MCF 10A (cell line): ENCODE measurements around the gene NUP160. TPM values are rescaled to one million over a fixed set of nuclear protein-coding genes. Genes with fewer than 3 reads are reported as not detected.
"Not testable (repeated sequence)": the region's sequence is repeated elsewhere in the genome, so short reads cannot be mapped to it uniquely, and the experiment has no call there.

Experiments used
- BruUV-seq: library from RNA; stranded (reverse); fragments of 400-500 nt; replicated peaks from 2 replicates; lab custom pipeline; 2021; lab: Mats Ljungman, UMichigan
- CTCF ChIA-PET: fragments of 300-600 bp; sonication (Branson Sonifier 250); formaldehyde crosslinking; extraction: SDS; loops from one replicate; lab custom pipeline; 2021; ENCODE audit warnings: antibody characterized with exemption, inconsistent platforms; lab: Yijun Ruan, JAX
- POLR2A ChIA-PET: fragments of 300-600, 350-650 bp; sonication (Branson Sonifier 250); formaldehyde crosslinking; extraction: SDS; loops from one replicate; lab custom pipeline; 2020; ENCODE audit warnings: antibody characterized with exemption, inconsistent platforms; lab: Yijun Ruan, JAX
- DNase-seq: peaks from one replicate; pipeline ENCODE4 v3.0.0-alpha.2; 2018; ENCODE audit not compliant: unreplicated experiment
- H3K27ac Mint-ChIP-seq: one replicate; pipeline ENCODE4 v1.8.0; 2022; ENCODE audit warnings: mild to moderate bottlenecking, low read depth, mixed read lengths; ENCODE audit not compliant: unreplicated experiment
- H3K27me3 Mint-ChIP-seq: one replicate; pipeline ENCODE4 v1.8.0; 2022; ENCODE audit warnings: mixed read lengths; ENCODE audit not compliant: insufficient read depth, unreplicated experiment
- H3K36me3 Mint-ChIP-seq: one replicate; pipeline ENCODE4 v1.8.0; 2022; ENCODE audit warnings: mild to moderate bottlenecking, moderate library complexity, mixed read lengths; ENCODE audit not compliant: insufficient read depth, unreplicated experiment
- H3K4me1 Mint-ChIP-seq: one replicate; pipeline ENCODE4 v1.8.0; 2022; ENCODE audit warnings: mixed read lengths; ENCODE audit not compliant: insufficient read depth, unreplicated experiment
- H3K4me3 Mint-ChIP-seq: one replicate; pipeline ENCODE4 v1.8.0; 2022; ENCODE audit warnings: mild to moderate bottlenecking, moderate library complexity, mixed read lengths; ENCODE audit not compliant: unreplicated experiment
- H3K9me3 Mint-ChIP-seq: one replicate; pipeline ENCODE4 v1.8.0; 2022; ENCODE audit warnings: mixed read lengths; ENCODE audit not compliant: unreplicated experiment
- intact Hi-C: fragments of 100-400 bp; cut with micrococcal nuclease; formaldehyde crosslinking; loops from 2 replicates; pipeline ENCODE4 v1.14.1; 2022
- total RNA-seq: library from RNA; stranded (reverse); gene quantifications from 2 replicates; pipeline ENCODE4 v1.2.3, GENCODE V29; 2022
- TF ChIP-seq, protein P1 (sequence below): fragments of 200-600 bp; IDR thresholded peaks from one replicate; pipeline ENCODE4 v1.8.0; 2022; ENCODE audit warnings: antibody characterized with exemption, mild to moderate bottlenecking; ENCODE audit not compliant: unreplicated experiment

The NUP160 gene
- total RNA-seq, 1 experiment from 2014 or later = 33.8 TPM

DNA sequence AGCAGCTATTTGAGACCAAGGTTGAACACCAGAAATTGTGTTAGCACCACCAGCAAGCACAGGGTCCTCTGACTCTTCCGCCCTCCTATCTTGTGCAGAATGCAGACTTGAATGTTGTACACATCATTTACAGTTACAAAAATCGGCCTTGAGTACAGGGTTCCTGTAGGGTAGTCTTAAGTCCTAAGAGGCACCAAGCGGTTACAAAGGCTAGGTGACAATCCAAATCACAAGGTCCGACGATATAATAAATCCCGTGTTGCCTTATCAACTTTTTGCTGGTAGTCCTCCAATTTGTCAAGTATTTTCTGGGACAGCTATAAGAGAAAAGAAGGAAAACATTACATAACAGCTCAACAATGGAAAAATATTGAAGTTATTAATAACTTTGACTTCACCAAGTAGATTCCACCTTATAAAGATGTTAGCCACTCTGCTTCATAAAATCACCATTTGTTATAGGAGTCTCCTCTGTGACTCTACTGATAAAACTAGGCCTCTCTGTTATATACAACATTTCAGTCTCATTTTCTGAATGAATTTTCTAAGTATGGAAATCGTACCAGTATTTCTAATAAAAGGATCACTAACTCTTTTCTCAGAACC, 69.2 kb downstream of the NUP160 start:
- no peaks in the 10 kb centered on the region for H3K4me1 Mint-ChIP-seq
- BruUV-seq = no TSS peak
- CTCF ChIA-PET = interaction anchor here (0.6 to 1.4 kb wide), 4 partner anchors 11 to 389 kb away, joined by 3 to 4 read pairs (median 3); no protein-coding TSS in a partner anchor
- H3K9me3 Mint-ChIP-seq = no peaks in the 10 kb centered on the region
- peaks cover 84% of the 10 kb centered on the region for H3K36me3 Mint-ChIP-seq
- H3K4me3 Mint-ChIP-seq = no peak overlapping the region
- POLR2A ChIA-PET = interaction anchor here (1.7 to 3.9 kb wide), 2 partner anchors 11 to 13 kb away, joined by 10 to 18 read pairs; no protein-coding TSS in a partner anchor
- no peak for DNase-seq
- TF ChIP-seq, protein P1, sequence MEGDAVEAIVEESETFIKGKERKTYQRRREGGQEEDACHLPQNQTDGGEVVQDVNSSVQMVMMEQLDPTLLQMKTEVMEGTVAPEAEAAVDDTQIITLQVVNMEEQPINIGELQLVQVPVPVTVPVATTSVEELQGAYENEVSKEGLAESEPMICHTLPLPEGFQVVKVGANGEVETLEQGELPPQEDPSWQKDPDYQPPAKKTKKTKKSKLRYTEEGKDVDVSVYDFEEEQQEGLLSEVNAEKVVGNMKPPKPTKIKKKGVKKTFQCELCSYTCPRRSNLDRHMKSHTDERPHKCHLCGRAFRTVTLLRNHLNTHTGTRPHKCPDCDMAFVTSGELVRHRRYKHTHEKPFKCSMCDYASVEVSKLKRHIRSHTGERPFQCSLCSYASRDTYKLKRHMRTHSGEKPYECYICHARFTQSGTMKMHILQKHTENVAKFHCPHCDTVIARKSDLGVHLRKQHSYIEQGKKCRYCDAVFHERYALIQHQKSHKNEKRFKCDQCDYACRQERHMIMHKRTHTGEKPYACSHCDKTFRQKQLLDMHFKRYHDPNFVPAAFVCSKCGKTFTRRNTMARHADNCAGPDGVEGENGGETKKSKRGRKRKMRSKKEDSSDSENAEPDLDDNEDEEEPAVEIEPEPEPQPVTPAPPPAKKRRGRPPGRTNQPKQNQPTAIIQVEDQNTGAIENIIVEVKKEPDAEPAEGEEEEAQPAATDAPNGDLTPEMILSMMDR = no peak
- intact Hi-C loops = no loop called here
- no peaks in the 10 kb centered on the region for H3K27me3 Mint-ChIP-seq
- H3K27ac Mint-ChIP-seq = no peak overlapping the region

DNA sequence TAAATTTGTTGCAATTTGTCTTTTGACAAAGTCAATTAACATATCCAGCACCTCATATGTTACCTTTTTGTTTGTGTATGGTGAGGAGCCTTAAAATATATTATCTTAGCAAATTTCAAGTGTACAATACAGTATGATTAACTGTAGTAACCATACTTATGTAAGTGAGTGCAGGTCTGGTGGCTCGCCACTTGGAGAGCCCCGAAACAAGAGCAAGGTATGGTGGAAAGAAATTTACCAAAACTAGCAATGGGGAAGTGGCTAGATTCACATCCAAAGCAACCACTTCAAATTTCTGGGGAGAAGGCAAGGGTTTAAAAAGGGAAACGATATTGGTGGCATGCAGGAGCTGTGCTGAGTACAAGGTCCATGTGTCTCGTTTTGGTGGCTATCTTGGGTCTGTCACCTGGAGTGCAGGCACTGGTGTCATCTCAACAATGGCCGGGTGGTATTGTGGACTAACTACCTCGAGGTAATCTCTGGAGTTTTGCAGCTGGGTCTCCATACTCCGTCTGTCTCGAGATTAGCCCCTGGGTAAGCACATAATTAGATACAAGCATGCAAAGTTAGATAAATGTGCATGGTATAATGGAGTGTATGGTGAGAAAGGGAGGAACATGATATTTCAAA, 72.8 kb downstream of the NUP160 start:
- ChIA-PET POLR2A (no interaction called here), CTCF (no interaction called here)
- no peak for DNase-seq
- Mint-ChIP-seq H3K27me3 (no peaks in the 10 kb centered on the region), H3K27ac (no peak overlapping the region), H3K9me3 (no peaks in the 10 kb centered on the region), H3K4me1 (no peaks in the 10 kb centered on the region), H3K36me3 (peaks cover 62% of the 10 kb centered on the region), H3K4me3 (no peak overlapping the region)
- no TSS peak for BruUV-seq
- TF ChIP-seq, protein P1 = no peak
- intact Hi-C loops = no loop called here

DNA sequence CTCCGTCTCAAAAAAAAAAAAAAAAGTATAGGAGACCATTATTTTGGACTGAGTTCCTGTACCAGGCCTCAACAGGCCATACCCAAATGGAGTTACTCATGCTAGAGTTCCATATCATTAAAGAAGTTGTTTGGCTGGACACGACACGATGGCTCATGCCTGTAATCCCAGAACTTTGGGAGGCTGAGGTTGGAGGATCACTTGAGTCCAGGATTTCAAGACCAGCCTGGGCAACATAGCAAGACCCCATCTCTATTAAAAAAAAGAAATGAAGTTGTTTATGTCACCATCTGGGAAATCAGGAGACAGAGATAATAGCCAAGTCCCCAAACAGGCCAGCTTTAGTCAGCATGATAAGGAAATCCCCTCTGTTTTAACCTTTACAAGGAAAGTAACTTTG, 74.3 kb downstream of the NUP160 start:
- Mint-ChIP-seq H3K4me1 (no peaks in the 10 kb centered on the region), H3K27me3 (no peaks in the 10 kb centered on the region), H3K9me3 (no peaks in the 10 kb centered on the region), H3K36me3 (peaks cover 48% of the 10 kb centered on the region), H3K4me3 (no peak overlapping the region), H3K27ac (no peak overlapping the region)
- intact Hi-C loops = no loop called here
- ChIA-PET CTCF (no interaction called here), POLR2A (no interaction called here)
- BruUV-seq = no TSS peak
- DNase-seq = no peak
- TF ChIP-seq, protein P1 = no peak

DNA sequence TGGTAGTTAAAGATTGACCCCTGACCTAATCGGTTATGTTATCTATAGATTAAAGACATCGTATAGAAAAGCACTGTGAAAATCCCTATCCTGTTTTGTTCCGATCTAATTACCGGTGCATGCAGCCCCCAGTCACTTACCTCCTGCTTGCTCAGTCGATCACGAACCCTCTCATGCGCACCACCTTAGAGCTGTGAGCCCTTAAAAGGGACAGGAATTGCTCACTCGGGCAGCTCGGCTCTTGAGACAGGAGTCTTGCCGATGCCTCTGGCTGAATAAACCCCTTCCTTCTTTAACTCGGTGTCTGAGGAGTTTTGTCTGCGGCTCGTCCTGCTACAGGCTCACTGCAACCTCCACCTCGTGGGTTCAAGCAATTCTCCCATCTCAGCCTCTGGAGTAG, 78.6 kb downstream of the NUP160 start:
- intact Hi-C loops, H3K4me3 Mint-ChIP-seq, H3K27ac Mint-ChIP-seq, H3K27me3 Mint-ChIP-seq, DNase-seq, BruUV-seq, H3K9me3 Mint-ChIP-seq, CTCF ChIA-PET: not testable (repeated sequence)
- H3K36me3 Mint-ChIP-seq = peaks cover 18% of the 10 kb centered on the region
- H3K4me1 Mint-ChIP-seq = peaks cover 14% of the 10 kb centered on the region
- POLR2A ChIA-PET = interaction anchor here (2.2 kb wide), 1 partner anchor 9 kb away, joined by 18 read pairs; no protein-coding TSS in a partner anchor
